ENCODE data around the gene TPP2. TPM values are rescaled to one million over a fixed set of nuclear protein-coding genes. Genes with fewer than 3 reads are reported as not detected.

The TPP2 gene
- total and polyA plus RNA-seq, 9 of the 15 experiments (the other 6 are each of a cell fraction or from before 2014, with no cell fraction given): 18.8 to 87.7 (median 55.9) TPM

DNA sequence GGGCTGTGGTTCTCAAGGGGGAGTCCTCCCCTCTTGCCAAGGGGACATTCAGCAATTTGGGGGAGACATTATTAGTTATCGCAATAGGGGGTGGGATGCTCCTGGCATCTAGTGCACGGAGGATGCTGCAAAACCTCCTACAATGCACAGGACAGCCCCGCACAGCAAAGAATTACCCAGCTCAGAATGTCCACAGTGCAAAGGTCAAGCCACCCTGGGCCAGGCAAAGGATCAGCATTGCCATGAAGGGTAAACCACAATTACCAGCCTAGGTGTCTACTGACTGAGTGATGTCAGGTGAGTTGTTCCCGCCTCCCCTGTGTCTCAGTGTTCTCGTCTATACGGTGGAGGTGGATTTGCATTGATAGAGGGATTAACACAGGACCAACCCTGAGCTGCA is 100.5 kb downstream of the TPP2 start:
- intact Hi-C loops (cut with micrococcal nuclease) (no loop called here), in situ Hi-C loops (cut with MboI) (no loop called here)
- Histone ChIP-seq H3K4me3 (no peak overlapping the region), H2AFZ (ENCODE audit: low read depth, low read length) (no peak overlapping the region), H3K27me3 (ENCODE audit: control insufficient read depth in 2 of 2, insufficient read depth in 2 of 2, low read length in 2 of 2) (peaks cover 6 to 26% of the 10 kb centered on the region in 2 experiments; a peak in 4 of 5 replicates), H3K9me1 (ENCODE audit: control insufficient read depth, insufficient read depth, low read length) (no peaks in the 10 kb centered on the region), H3K36me3 (ENCODE audit: control insufficient read depth, insufficient read depth, low read length) (no peaks in the 10 kb centered on the region), H4K20me1 (replicated peaks; ENCODE audit: control insufficient read depth, insufficient read depth, low read length) (no peaks in the 10 kb centered on the region), H3K4me2 (ENCODE audit: insufficient read depth, low read length) (no peak overlapping the region), H3K4me1 (replicated peaks in 1 of 2; ENCODE audit: control insufficient read depth in 2 of 2, insufficient read depth in 2 of 2, low read length in 2 of 2) (no peaks in the 10 kb centered on the region), H3K27ac (ENCODE audit: extremely low read depth, low read depth, low read length) (no peak overlapping the region), H3K79me2 (ENCODE audit: control insufficient read depth, insufficient read depth, low read length) (no peaks in the 10 kb centered on the region), H3K9me3 (replicated peaks; ENCODE audit: control insufficient read depth, insufficient read depth, low read depth, low read length) (no peaks in the 10 kb centered on the region), H3K9ac (ENCODE audit: insufficient read depth in 1 of 2, low read depth in 2 of 2, low read length in 2 of 2) (no peak overlapping the region)
- 3% methylated on average over 5 of the region's 6 CpGs for WGBS (ENCODE audit: insufficient coverage, low coverage, missing lambda C conversion rate)
- DNase-seq (ENCODE audit: extremely low read depth in 1 of 4, low spot score in 3 of 4): no peak
- ATAC-seq: no peak
- no peak for FAIRE-seq
- ChIA-PET CTCF (ENCODE audit: low intra/inter-chr PET ratio) (no interaction called here), POLR2A (no interaction called here)
- TF ChIP-seq SUPT5H (IDR thresholded peaks at IDR 0.05): no peak
- TF ChIP-seq HOXB6 (CRISPR knock-in tag; IDR thresholded peaks at IDR 0.05; ENCODE audit: borderline replicate concordance): no peak
- no peak for TF ChIP-seq ZKSCAN8 (CRISPR knock-in tag; IDR thresholded peaks at IDR 0.05)
- TF ChIP-seq, protein P1, sequence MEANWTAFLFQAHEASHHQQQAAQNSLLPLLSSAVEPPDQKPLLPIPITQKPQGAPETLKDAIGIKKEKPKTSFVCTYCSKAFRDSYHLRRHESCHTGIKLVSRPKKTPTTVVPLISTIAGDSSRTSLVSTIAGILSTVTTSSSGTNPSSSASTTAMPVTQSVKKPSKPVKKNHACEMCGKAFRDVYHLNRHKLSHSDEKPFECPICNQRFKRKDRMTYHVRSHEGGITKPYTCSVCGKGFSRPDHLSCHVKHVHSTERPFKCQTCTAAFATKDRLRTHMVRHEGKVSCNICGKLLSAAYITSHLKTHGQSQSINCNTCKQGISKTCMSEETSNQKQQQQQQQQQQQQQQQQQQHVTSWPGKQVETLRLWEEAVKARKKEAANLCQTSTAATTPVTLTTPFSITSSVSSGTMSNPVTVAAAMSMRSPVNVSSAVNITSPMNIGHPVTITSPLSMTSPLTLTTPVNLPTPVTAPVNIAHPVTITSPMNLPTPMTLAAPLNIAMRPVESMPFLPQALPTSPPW (CRISPR knock-in tag; IDR thresholded peaks at IDR 0.05): no peak
- no peak for TF ChIP-seq ZNF197 (CRISPR knock-in tag; IDR thresholded peaks at IDR 0.05; ENCODE audit: low read depth)
- BruUV-seq (replicated peaks): no TSS peak

Data from K562 (cell line).